BLaER1 treated with 17β-estradiol and CSF1 and Interleukin-3, amounts not matched to agents 10 nM and 100 nM (cell line): ENCODE measurements around the gene CYB5RL.
A peak's percentile ranks its signal among the peaks of the same experiment; 100 is the strongest.

Experiments
- H3K27ac ChIP-seq, 11 experiments: shearing (Covaris generic); formaldehyde crosslinking; 2 replicates each; pipeline ENCODE4 v1.8.1; 2022
- H3K27me3 ChIP-seq, 11 experiments: shearing (Covaris generic); formaldehyde crosslinking; 2 replicates each; pipeline ENCODE4 v1.8.1; 2022
- H3K36me3 ChIP-seq, 11 experiments: shearing (Covaris generic); formaldehyde crosslinking; 2 replicates each; pipeline ENCODE4 v1.8.1; 2022
- H3K4me1 ChIP-seq, 10 experiments: shearing (Covaris generic); formaldehyde crosslinking; 2 replicates each; pipeline ENCODE4 v1.8.1; 2022
- H3K4me2 ChIP-seq, 11 experiments: shearing (Covaris generic); formaldehyde crosslinking; 2 replicates each; pipeline ENCODE4 v1.8.1; 2022
- H3K4me3 ChIP-seq, 10 experiments: shearing (Covaris generic); formaldehyde crosslinking; 2 replicates each; pipeline ENCODE4 v1.8.1; 2022
- H3K9ac ChIP-seq, 11 experiments: shearing (Covaris generic); formaldehyde crosslinking; 2 replicates each; pipeline ENCODE4 v1.8.1; 2022
- H3K9me3 ChIP-seq, 11 experiments: shearing (Covaris generic); formaldehyde crosslinking; replicated peaks in 1 of 11; 2 replicates each; pipeline ENCODE4 v1.8.1; 2022
- H4K20me1 ChIP-seq, 11 experiments: shearing (Covaris generic); formaldehyde crosslinking; 2 replicates each; pipeline ENCODE4 v1.8.1; 2022
- Cebpa-rat ChIP-seq, 11 experiments: shearing (Covaris generic); IDR thresholded peaks; 2 replicates each; pipeline ENCODE4 v1.8.1; 2022

CYB5RL gene

GRCh38 chr1:54230507-54231339, 30.9 kb upstream of the CYB5RL start:
- Histone ChIP-seq H4K20me1 (peaks cover 0 to 35% (median 3%) of the 10 kb centered on the region in 11 experiments; a peak in 8 of 22 replicates), H3K4me1 (peaks cover 58 to 75% (median 65%) of the 10 kb centered on the region in 10 experiments), H3K27me3 (no peaks in the 10 kb centered on the region), H3K9me3 (peaks cover 0 to 14% (median 0%) of the 10 kb centered on the region in 11 experiments; a peak in 6 of 22 replicates), H3K4me3 (no peak overlapping the region), H3K36me3 (peaks cover 0 to 26% (median 12%) of the 10 kb centered on the region in 11 experiments; a peak in 16 of 22 replicates), H3K27ac (peak overlapping the region in 7 of 11 experiments; percentile 23 to 68 (median 36); a peak in 10 of 22 replicates), H3K4me2 (peak overlapping the region; percentile 6 to 74 (median 39); a peak in 16 of 22 replicates), H3K9ac (peak overlapping the region in 1 of 11 experiments; percentile 9; a peak in 1 of 22 replicates)
- no peak for TF ChIP-seq Cebpa-rat (IDR thresholded peaks at IDR 0.05)

- no peak overlapping the region for H3K4me3 ChIP-seq
- H3K9me3 ChIP-seq, result peaks cover 0 to 14% (median 0%) of the 10 kb centered on the region in 11 experiments; a peak in 6 of 22 replicates
- H4K20me1 ChIP-seq, result peaks cover 0 to 35% (median 3%) of the 10 kb centered on the region in 11 experiments; a peak in 6 of 22 replicates
- TF ChIP-seq Cebpa-rat (IDR thresholded peaks at IDR 0.05), result no peak
- H3K4me1 ChIP-seq, result peaks cover 44 to 62% (median 53%) of the 10 kb centered on the region in 10 experiments
- peak overlapping the region; percentile 4 to 75 (median 38); a peak in 21 of 22 replicates for H3K4me2 ChIP-seq
- H3K36me3 ChIP-seq, result peaks cover 0 to 34% (median 17%) of the 10 kb centered on the region in 11 experiments; a peak in 16 of 22 replicates
- peak overlapping the region in 7 of 11 experiments; percentile 18 to 58 (median 51); a peak in 13 of 22 replicates for H3K27ac ChIP-seq
- peak overlapping the region in 5 of 11 experiments; percentile 6 to 50 (median 26); a peak in 5 of 22 replicates for H3K9ac ChIP-seq
- H3K27me3 ChIP-seq, result no peaks in the 10 kb centered on the region
These were observed 29.6 kb upstream of the CYB5RL start for GRCh38 chr1:54229281-54229891.

GRCh38 chr1:54228638-54229079, 28.8 kb upstream of the CYB5RL start:
- peaks cover 42 to 60% (median 51%) of the 10 kb centered on the region in 10 experiments for H3K4me1 ChIP-seq
- H3K4me3 ChIP-seq, result no peak overlapping the region
- TF ChIP-seq Cebpa-rat (IDR thresholded peaks at IDR 0.05), result no peak
- H4K20me1 ChIP-seq, result peaks cover 0 to 39% (median 3%) of the 10 kb centered on the region in 11 experiments; a peak in 6 of 22 replicates
- H3K27ac ChIP-seq, result peak overlapping the region in 7 of 11 experiments; percentile 18 to 58 (median 51); a peak in 12 of 22 replicates
- peaks cover 0 to 41% (median 24%) of the 10 kb centered on the region in 11 experiments; a peak in 18 of 22 replicates for H3K36me3 ChIP-seq
- H3K4me2 ChIP-seq, result peak overlapping the region in 9 of 11 experiments; percentile 31 to 76 (median 63); a peak in 12 of 22 replicates
- peak overlapping the region in 5 of 11 experiments; percentile 13 to 50 (median 29); a peak in 4 of 22 replicates for H3K9ac ChIP-seq
- H3K9me3 ChIP-seq, result peaks cover 0 to 14% (median 0%) of the 10 kb centered on the region in 11 experiments; a peak in 6 of 22 replicates
- no peaks in the 10 kb centered on the region for H3K27me3 ChIP-seq

- peak overlapping the region in 8 of 11 experiments; percentile 23 to 76 (median 68); a peak in 12 of 22 replicates for H3K4me2 ChIP-seq
- peaks cover 0 to 49% (median 28%) of the 10 kb centered on the region in 11 experiments; a peak in 18 of 22 replicates for H3K36me3 ChIP-seq
- peaks cover 42 to 60% (median 51%) of the 10 kb centered on the region in 10 experiments for H3K4me1 ChIP-seq
- peaks cover 0 to 9% (median 0%) of the 10 kb centered on the region in 11 experiments; a peak in 5 of 22 replicates for H3K9me3 ChIP-seq
- H3K27me3 ChIP-seq, result no peaks in the 10 kb centered on the region
- no peak overlapping the region for H3K4me3 ChIP-seq
- no peak for TF ChIP-seq Cebpa-rat (IDR thresholded peaks at IDR 0.05)
- H3K27ac ChIP-seq, result peak overlapping the region in 7 of 11 experiments; percentile 2 to 62 (median 47); a peak in 10 of 22 replicates
- H4K20me1 ChIP-seq, result peaks cover 0 to 47% (median 3%) of the 10 kb centered on the region in 11 experiments; a peak in 7 of 22 replicates
- H3K9ac ChIP-seq, result peak overlapping the region in 4 of 11 experiments; percentile 21 to 38 (median 35); a peak in 5 of 22 replicates
These were observed 28.1 kb upstream of the CYB5RL start for GRCh38 chr1:54227891-54228310.

GRCh38 chr1:54227091-54227602, 27.3 kb upstream of the CYB5RL start:
- Histone ChIP-seq H3K4me1 (peaks cover 42 to 59% (median 51%) of the 10 kb centered on the region in 10 experiments), H3K27ac (peak overlapping the region in 7 of 11 experiments; percentile 2 to 62 (median 47); a peak in 12 of 22 replicates)
- TF ChIP-seq Cebpa-rat (IDR thresholded peaks at IDR 0.05), result no peak

GRCh38 chr1:54225986-54226559, 26.2 kb upstream of the CYB5RL start:
- Histone ChIP-seq H3K36me3 (peaks cover 8 to 64% (median 38%) of the 10 kb centered on the region in 11 experiments; a peak in 20 of 22 replicates), H3K27ac (no peak overlapping the region), H3K27me3 (no peaks in the 10 kb centered on the region), H3K9me3 (no peaks in the 10 kb centered on the region), H3K4me2 (no peak overlapping the region), H3K4me1 (peaks cover 35 to 54% (median 47%) of the 10 kb centered on the region in 10 experiments), H4K20me1 (peaks cover 0 to 65% (median 18%) of the 10 kb centered on the region in 11 experiments; a peak in 13 of 22 replicates), H3K9ac (no peak overlapping the region), H3K4me3 (no peak overlapping the region)
- no peak for TF ChIP-seq Cebpa-rat (IDR thresholded peaks at IDR 0.05)

More at GRCh38 chr1:54227091-54227602, 27.3 kb upstream of the CYB5RL start:
- H4K20me1 ChIP-seq, result peaks cover 0 to 54% (median 7%) of the 10 kb centered on the region in 11 experiments; a peak in 10 of 22 replicates
- peak overlapping the region in 8 of 11 experiments; percentile 23 to 76 (median 68); a peak in 11 of 22 replicates for H3K4me2 ChIP-seq
- no peaks in the 10 kb centered on the region for H3K27me3 ChIP-seq
- peak overlapping the region in 4 of 11 experiments; percentile 34 to 45 (median 38); a peak in 4 of 22 replicates for H3K9ac ChIP-seq
- H3K4me3 ChIP-seq, result no peak overlapping the region
- H3K36me3 ChIP-seq, result peaks cover 0 to 53% (median 30%) of the 10 kb centered on the region in 11 experiments; a peak in 18 of 22 replicates
- peaks cover 0 to 1% (median 0%) of the 10 kb centered on the region in 11 experiments; a peak in 4 of 22 replicates for H3K9me3 ChIP-seq

- peaks cover 35 to 54% (median 47%) of the 10 kb centered on the region in 10 experiments for H3K4me1 ChIP-seq
- peaks cover 0 to 72% (median 25%) of the 10 kb centered on the region in 11 experiments; a peak in 15 of 22 replicates for H4K20me1 ChIP-seq
- H3K27ac ChIP-seq, result no peak overlapping the region
These were observed 25.5 kb upstream of the CYB5RL start for GRCh38 chr1:54225378-54225777.

More at GRCh38 chr1:54225378-54225777, 25.5 kb upstream of the CYB5RL start:
- Histone ChIP-seq H3K27me3 (no peaks in the 10 kb centered on the region), H3K4me2 (no peak overlapping the region), H3K9me3 (no peaks in the 10 kb centered on the region), H3K4me3 (no peak overlapping the region), H3K9ac (no peak overlapping the region), H3K36me3 (peaks cover 8 to 71% (median 45%) of the 10 kb centered on the region in 11 experiments; a peak in 20 of 22 replicates)
- no peak for TF ChIP-seq Cebpa-rat (IDR thresholded peaks at IDR 0.05)
